Stimulated activated CD4-positive, alpha-beta T cell treated with anti-CD3 and anti-CD28 coated beads, Interleukin-1b, Interleukin-23, amount 100 ng/mL, for 4 hours (primary cell): ENCODE data around the gene GDF9.

Experiments
- DNase-seq, 2 donors: peaks; one replicate each; pipeline ENCODE4 v3.0.0-alpha.2; 2020; ENCODE audit warnings: low read depth in 2 of 2

Gene GDF9

DNA sequence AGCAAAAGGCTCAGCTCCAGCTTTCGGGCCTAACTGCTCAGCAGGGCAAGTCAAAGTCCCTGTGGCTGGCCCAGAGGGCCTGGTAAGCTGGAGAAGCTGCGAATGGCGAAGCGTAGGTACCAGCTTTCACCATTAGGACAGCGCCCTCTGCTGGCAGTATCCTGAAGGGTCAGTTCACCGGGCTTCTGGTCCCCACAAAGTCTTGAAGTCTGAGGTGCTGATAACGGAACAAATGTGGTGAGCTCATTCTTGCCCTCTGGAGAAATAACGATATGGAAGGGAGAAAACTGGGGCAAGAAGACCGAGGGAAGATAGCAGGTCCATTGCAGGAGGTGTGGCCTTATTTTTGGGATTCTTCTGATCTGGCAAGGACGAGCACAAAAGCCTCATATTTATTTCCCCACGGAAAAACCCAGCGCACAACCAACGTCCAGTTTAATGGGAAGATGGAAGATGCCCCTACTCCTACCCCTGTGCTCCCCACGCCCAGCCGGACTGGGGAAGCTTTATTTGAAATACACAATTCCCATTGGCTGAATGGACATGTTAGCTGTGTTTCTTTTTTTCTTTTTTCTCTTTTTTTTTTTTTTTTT is 46.0 kb downstream of the GDF9 start:
- peak; percentile 84 to 85 for DNase-seq

DNA sequence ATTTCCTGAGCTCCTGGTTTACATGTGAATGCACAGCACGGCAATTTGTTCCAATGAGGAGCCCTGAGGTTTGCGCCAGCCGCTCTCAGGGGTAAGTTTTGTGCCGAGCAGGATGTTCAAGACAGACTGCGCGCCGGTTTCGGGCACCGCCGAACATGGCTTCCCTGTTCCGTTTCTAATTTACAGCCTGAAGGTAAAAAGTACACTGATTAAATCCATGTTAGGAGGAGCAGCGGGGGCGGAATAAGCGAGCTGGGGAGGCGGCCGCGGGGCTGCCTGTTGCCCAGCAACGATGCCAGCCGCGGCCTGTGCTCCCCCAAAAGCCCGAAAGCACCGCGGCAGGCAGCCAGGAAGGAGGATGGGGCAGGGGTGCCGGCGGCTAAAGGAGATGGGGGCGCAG is 46.8 kb downstream of the GDF9 start:
- no peak for DNase-seq

DNA sequence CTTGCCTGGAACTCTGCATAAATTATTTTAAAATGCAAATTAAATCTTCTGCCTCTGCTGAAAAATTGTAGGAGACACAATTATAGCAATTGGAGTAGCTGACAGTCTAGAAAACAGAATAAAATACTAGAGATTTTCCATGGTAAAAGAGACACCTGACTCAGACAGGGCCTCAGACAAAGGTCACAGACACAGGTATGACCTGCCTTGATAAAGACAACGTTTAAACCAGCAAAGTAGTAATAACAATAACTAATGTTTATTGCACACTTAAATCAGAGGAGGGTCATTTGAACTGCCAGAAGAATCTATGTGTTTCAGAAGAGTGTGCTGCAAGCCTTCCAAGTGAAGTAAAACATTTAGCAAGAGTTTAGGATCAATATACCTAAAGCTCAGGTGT is 49.3 kb downstream of the GDF9 start:
- no peak for DNase-seq

- DNase-seq: no peak
Measured at GRCh38 chr5:132816554-132816953, 49.7 kb downstream of the GDF9 start.

DNA sequence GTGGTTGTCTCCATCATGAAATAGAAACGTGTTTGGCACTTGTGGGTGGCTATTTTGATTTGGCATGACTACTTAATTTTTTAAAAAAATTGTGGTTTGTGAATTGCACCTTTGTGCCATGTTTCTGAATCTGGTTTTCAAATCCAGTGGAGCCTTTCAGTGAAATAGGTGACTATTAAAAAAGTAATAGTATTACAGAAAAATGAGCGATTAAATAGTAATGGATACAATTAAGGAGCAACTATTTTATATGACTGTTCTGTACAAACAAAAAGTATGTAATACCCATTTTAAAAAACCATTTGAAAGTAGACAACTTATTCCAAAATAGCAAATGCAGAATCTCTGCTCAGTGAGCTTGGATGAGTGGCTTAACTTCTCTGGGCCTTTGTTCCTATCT is 50.2 kb downstream of the GDF9 start:
- no peak for DNase-seq

DNA sequence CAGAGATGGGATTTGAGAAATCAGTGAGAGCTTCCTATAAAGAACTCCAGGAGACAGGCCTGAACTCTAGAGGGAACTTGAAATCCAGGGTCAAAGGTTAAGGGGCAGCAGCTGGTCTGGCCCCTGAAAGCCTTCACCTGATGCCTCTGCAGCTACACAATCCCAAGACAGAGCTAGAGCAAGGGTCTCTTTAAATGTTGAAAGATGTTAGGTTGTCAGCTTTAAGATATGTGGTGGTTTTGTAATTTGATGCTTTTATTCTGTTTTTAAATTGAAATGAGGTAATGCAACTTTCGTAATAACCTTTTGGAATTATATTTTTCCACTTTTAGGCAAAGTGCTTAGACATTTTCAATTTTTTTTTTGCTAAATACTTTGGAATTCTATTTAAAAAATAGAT is 50.8 kb downstream of the GDF9 start:
- DNase-seq: no peak

GRCh38 chr5:132814503-132815294 is 51.6 kb downstream of the GDF9 start:
- no peak for DNase-seq

DNA sequence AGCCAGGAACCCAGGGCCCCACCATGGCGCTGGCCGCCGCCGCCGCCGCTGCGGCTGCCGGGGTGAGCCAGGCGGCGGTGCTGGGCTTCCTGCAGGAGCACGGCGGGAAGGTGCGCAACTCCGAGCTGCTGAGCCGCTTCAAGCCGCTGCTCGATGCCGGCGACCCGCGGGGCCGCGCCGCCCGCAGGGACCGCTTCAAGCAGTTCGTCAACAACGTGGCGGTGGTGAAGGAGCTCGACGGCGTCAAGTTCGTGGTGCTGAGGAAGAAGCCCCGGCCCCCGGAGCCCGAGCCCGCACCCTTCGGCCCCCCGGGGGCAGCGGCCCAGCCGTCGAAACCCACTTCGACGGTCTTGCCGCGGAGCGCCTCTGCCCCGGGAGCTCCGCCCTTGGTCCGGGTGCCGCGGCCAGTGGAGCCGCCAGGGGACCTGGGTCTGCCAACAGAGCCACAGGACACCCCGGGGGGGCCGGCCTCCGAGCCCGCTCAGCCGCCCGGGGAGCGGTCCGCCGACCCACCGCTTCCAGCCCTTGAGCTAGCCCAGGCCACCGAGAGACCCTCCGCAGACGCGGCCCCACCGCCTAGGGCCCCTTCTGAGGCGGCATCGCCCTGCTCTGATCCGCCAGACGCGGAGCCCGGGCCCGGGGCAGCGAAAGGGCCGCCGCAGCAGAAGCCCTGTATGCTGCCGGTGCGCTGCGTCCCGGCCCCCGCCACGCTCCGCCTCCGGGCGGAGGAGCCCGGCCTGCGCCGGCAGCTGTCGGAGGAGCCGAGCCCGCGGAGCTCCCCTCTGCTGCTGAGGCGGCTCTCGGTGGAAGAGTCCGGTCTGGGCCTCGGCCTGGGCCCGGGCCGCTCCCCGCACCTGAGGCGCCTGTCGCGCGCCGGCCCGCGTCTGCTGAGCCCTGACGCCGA is 52.4 kb downstream of the GDF9 start:
- DNase-seq: peak in 1 of 2 donors; percentile 20

DNA sequence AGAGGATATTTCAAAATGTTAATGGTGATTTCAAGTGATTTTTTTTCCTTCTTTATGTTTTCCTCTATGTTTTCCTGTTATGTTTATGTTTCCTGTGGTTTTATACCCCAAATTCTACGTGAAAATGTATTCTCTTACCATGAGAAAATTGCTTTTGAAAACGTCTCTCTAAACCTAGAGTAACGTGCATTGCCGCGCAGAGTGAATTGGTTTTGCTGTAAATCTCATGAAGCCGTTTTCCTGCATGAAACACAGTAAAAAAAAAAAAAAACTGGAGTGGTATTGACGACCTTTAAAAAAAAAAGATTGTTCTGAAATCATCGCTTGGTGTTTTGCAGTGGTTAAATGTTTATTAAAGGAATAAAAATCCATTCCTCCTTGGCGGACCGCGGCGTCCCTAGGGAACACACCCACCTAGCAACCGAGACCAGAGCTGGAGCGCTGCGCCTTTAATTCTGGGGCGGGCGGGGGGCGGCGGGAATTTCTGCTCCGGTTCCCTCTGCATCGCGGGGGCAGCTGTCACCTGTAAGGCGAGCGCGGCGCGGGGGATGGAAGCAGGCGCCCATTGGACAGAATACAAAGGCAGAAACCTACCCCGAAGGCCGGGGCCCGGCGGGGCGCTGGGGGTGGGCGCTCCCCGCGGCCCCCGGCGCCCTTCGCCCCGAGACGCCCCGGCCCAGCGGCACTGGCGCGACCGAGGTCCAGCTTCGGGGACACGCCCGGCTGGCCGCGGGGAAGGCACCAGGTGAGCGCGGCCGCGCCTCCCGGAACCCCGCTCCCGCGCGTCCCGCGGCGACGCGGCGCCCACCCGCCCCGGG is 53.3 kb downstream of the GDF9 start, which contains the start of gene SOWAHA:
TSS of gene SOWAHA (plus strand) at position 522 of the 818 bp plus-strand sequence. CDS start 320 bp downstream, outside the sequence.
- DNase-seq: peak in 1 of 2 donors; percentile 25

DNA sequence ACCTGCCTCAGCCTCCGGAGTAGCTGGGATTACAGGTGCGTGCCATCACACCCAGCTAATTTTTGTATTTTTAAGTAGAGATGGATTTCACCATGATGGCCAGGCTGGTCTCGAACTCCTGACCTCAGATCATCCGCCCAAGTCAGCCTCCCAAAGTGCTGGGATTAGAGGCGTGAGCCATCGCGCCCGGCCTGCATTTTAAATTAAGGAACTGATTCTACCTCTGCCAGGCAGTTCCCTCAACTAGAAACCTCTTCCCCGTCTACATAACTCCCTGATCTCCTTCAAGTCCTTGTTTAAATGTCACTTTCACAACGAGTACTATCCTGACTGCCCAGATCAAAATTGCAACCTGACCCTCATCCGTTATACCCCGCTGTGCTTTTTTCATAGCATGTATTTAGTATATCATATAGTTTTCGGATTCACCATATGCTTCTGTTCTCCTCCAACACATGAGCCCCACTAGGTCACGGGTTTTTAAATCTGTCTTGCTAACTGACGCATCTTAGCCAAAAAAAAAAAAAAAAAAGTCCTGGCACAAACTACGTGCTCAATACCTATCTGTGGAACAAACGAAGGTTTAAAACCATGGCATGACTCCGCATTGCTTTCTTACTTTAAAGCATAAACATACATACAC is 54.0 kb downstream of the GDF9 start:
- no peak for DNase-seq
